Measurements from ENCODE around the gene CLRN2. TPM values are rescaled to one million over a fixed set of nuclear protein-coding genes. Genes with fewer than 3 reads are reported as not detected.

Gene CLRN2
- total and polyA plus RNA-seq, 10 of the 15 experiments (the other 5 are each of a cell fraction or from before 2014, with no cell fraction given): not detected

- Histone ChIP-seq H3K9ac (ENCODE audit: control insufficient read depth, insufficient read depth, low read length) (no peak overlapping the region), H3K27me3 (replicated peaks in 1 of 2; ENCODE audit: control insufficient read depth in 2 of 2, insufficient read depth in 2 of 2, low read length in 1 of 2) (no peaks in the 10 kb centered on the region), H3K79me2 (ENCODE audit: control insufficient read depth, insufficient read depth, low read length) (no peaks in the 10 kb centered on the region), H3K9me3 (replicated peaks; ENCODE audit: control insufficient read depth, insufficient read depth, low read length) (no peaks in the 10 kb centered on the region), H3K4me3 (no peak overlapping the region), H2AFZ (ENCODE audit: control insufficient read depth, low read depth, low read length) (no peak overlapping the region; the same call in 1 of the 2 replicates), H4K20me1 (ENCODE audit: control insufficient read depth, insufficient read depth) (no peaks in the 10 kb centered on the region), H3K4me2 (ENCODE audit: control insufficient read depth, insufficient read depth) (no peak overlapping the region), H3K36me3 (ENCODE audit: control insufficient read depth in 2 of 2, insufficient read depth in 2 of 2, low read length in 1 of 2) (no peaks in the 10 kb centered on the region), H3K27ac (ENCODE audit: control insufficient read depth, insufficient read depth) (no peak overlapping the region), H3K4me1 (ENCODE audit: control insufficient read depth, insufficient read depth, low read length) (no peaks in the 10 kb centered on the region)
- intact Hi-C loops (cut with micrococcal nuclease; ENCODE audit: unreplicated experiment) (no loop called here), in situ Hi-C loops (cut with MboI) (no loop called here)
- ChIA-PET SMC1A (ENCODE audit: uncharacterized antibody, unreplicated experiment) (no interaction called here), RAD21 (ENCODE audit: unreplicated experiment) (no interaction called here), CTCF (interaction anchor here (0.7 kb wide), 1 partner anchor 28 kb away, joined by 4 read pairs; no protein-coding TSS in a partner anchor), POLR2A (interaction anchor here (0.7 kb wide), 1 partner anchor 331 kb away, joined by 3 read pairs; no protein-coding TSS in a partner anchor)
- 2% methylated on average over 3 of the region's 3 CpGs for WGBS (ENCODE audit: insufficient coverage, insufficient replicate concordance, low lambda C conversion rate, missing lambda C conversion rate)
- ATAC-seq (peak; percentile 27), FAIRE-seq (no peak), DNase-seq (ENCODE audit: low read depth, low spot score) (no peak)
- BruUV-seq (replicated peaks): no TSS peak
- TF ChIP-seq NRF1 (conservative IDR thresholded peaks at IDR 0.05; ENCODE audit: low read depth, low read length) (no peak), SPI1 (IDR thresholded peaks at IDR 0.05; ENCODE audit: borderline replicate concordance, insufficient read depth, low read depth, low read length) (0 out of 2 replicates have a peak, but pooled peaks have one; percentile 27)
These were observed 38.1 kb upstream of the CLRN2 start for GRCh38 chr4:17476853-17477252.

GRCh38 chr4:17477774-17478472 lies 37.0 kb upstream of the CLRN2 start:
- no TSS peak for BruUV-seq (replicated peaks)
- intact Hi-C loops (cut with micrococcal nuclease; ENCODE audit: unreplicated experiment): no loop called here
- ChIA-PET RAD21 (ENCODE audit: unreplicated experiment) (no interaction called here), POLR2A (no interaction called here), CTCF (no interaction called here), SMC1A (ENCODE audit: uncharacterized antibody, unreplicated experiment) (no interaction called here)
- Histone ChIP-seq H3K4me2 (ENCODE audit: control insufficient read depth, insufficient read depth) (no peak overlapping the region), H3K9me3 (replicated peaks; ENCODE audit: control insufficient read depth, insufficient read depth, low read length) (no peaks in the 10 kb centered on the region; the same call in 2 of the 3 replicates), H4K20me1 (ENCODE audit: control insufficient read depth, insufficient read depth) (no peaks in the 10 kb centered on the region), H2AFZ (ENCODE audit: control insufficient read depth, low read depth, low read length) (no peak overlapping the region), H3K4me3 (no peak overlapping the region), H3K36me3 (ENCODE audit: control insufficient read depth in 2 of 2, insufficient read depth in 2 of 2, low read length in 1 of 2) (no peaks in the 10 kb centered on the region), H3K27me3 (replicated peaks in 1 of 2; ENCODE audit: control insufficient read depth in 2 of 2, insufficient read depth in 2 of 2, low read length in 1 of 2) (no peaks in the 10 kb centered on the region), H3K27ac (ENCODE audit: control insufficient read depth, insufficient read depth) (no peak overlapping the region), H3K79me2 (ENCODE audit: control insufficient read depth, insufficient read depth, low read length) (no peaks in the 10 kb centered on the region), H3K9ac (ENCODE audit: control insufficient read depth, insufficient read depth, low read length) (no peak overlapping the region), H3K4me1 (ENCODE audit: control insufficient read depth, insufficient read depth, low read length) (no peaks in the 10 kb centered on the region)
- FAIRE-seq (no peak), ATAC-seq (no peak), DNase-seq (ENCODE audit: low read depth, low spot score) (no peak)
- WGBS (ENCODE audit: insufficient coverage, insufficient replicate concordance, low lambda C conversion rate, missing lambda C conversion rate): 53% methylated on average over 9 of the region's 9 CpGs
- in situ Hi-C loops (cut with MboI): no loop called here
- TF ChIP-seq RFX5 (IDR thresholded peaks at IDR 0.05; ENCODE audit: low read depth, low read length) (no peak), KDM1A (IDR thresholded peaks at IDR 0.05; ENCODE audit: borderline replicate concordance) (no peak), MAX (IDR thresholded peaks at IDR 0.05; ENCODE audit: low read depth, low read length) (no peak), EGR1 (IDR thresholded peaks at IDR 0.05; ENCODE audit: borderline replicate concordance in 1 of 2, low read depth in 2 of 2, low read length in 2 of 2) (no peak), CEBPB (IDR thresholded peaks at IDR 0.05; ENCODE audit: borderline replicate concordance in 1 of 2, low read depth in 2 of 2, low read length in 2 of 2) (no peak), SPI1 (IDR thresholded peaks at IDR 0.05; ENCODE audit: borderline replicate concordance, insufficient read depth, low read depth, low read length) (no peak), TCF3 (IDR thresholded peaks at IDR 0.05; ENCODE audit: borderline replicate concordance, insufficient read depth, low read depth, low read length) (no peak)
- TF ChIP-seq, protein P1, sequence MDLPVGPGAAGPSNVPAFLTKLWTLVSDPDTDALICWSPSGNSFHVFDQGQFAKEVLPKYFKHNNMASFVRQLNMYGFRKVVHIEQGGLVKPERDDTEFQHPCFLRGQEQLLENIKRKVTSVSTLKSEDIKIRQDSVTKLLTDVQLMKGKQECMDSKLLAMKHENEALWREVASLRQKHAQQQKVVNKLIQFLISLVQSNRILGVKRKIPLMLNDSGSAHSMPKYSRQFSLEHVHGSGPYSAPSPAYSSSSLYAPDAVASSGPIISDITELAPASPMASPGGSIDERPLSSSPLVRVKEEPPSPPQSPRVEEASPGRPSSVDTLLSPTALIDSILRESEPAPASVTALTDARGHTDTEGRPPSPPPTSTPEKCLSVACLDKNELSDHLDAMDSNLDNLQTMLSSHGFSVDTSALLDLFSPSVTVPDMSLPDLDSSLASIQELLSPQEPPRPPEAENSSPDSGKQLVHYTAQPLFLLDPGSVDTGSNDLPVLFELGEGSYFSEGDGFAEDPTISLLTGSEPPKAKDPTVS (IDR thresholded peaks at IDR 0.05; ENCODE audit: low read depth, low read length): no peak
- TF ChIP-seq, protein P2, sequence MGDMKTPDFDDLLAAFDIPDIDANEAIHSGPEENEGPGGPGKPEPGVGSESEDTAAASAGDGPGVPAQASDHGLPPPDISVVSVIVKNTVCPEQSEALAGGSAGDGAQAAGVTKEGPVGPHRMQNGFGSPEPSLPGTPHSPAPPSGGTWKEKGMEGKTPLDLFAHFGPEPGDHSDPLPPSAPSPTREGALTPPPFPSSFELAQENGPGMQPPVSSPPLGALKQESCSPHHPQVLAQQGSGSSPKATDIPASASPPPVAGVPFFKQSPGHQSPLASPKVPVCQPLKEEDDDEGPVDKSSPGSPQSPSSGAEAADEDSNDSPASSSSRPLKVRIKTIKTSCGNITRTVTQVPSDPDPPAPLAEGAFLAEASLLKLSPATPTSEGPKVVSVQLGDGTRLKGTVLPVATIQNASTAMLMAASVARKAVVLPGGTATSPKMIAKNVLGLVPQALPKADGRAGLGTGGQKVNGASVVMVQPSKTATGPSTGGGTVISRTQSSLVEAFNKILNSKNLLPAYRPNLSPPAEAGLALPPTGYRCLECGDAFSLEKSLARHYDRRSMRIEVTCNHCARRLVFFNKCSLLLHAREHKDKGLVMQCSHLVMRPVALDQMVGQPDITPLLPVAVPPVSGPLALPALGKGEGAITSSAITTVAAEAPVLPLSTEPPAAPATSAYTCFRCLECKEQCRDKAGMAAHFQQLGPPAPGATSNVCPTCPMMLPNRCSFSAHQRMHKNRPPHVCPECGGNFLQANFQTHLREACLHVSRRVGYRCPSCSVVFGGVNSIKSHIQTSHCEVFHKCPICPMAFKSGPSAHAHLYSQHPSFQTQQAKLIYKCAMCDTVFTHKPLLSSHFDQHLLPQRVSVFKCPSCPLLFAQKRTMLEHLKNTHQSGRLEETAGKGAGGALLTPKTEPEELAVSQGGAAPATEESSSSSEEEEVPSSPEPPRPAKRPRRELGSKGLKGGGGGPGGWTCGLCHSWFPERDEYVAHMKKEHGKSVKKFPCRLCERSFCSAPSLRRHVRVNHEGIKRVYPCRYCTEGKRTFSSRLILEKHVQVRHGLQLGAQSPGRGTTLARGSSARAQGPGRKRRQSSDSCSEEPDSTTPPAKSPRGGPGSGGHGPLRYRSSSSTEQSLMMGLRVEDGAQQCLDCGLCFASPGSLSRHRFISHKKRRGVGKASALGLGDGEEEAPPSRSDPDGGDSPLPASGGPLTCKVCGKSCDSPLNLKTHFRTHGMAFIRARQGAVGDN (IDR thresholded peaks at IDR 0.05): no peak

Measured in GM12878 (cell line).